DOHH2 (cell line): ENCODE data around the gene CYB5R2.

ENCODE experiments used
- H3F3A ChIP-seq: fragments of 200-600 bp; sonication (generic), shearing (Covaris generic); 2 replicates; pipeline ENCODE4 v1.6.0; 2016; ENCODE audit warnings: antibody characterized with exemption, mild to moderate bottlenecking; ENCODE audit not compliant: control insufficient read depth, insufficient read depth
- H3K27ac ChIP-seq: fragments of 200-600 bp; sonication (generic); 2 replicates; pipeline ENCODE4 v1.5.1; 2014; ENCODE audit warnings: low read depth, mild to moderate bottlenecking, low read length, moderate library complexity
- H3K27me3 ChIP-seq: fragments of 200-600 bp; sonication (generic); 2 replicates; pipeline ENCODE4 v1.6.1; 2014; ENCODE audit warnings: mild to moderate bottlenecking, low read length, mixed read lengths; ENCODE audit not compliant: control insufficient read depth
- H3K36me3 ChIP-seq: fragments of 200-600 bp; sonication (generic); 2 replicates; pipeline ENCODE4 v1.6.1; 2014; ENCODE audit warnings: mild to moderate bottlenecking, low read length, moderate library complexity, mixed read lengths; ENCODE audit not compliant: control insufficient read depth
- H3K4me1 ChIP-seq: fragments of 200-600 bp; sonication (generic); 2 replicates; pipeline ENCODE4 v1.6.1; 2014; ENCODE audit warnings: mild to moderate bottlenecking, low read length, mixed read lengths; ENCODE audit not compliant: control insufficient read depth
- H3K4me2 ChIP-seq: fragments of 200-600 bp; sonication (generic); 2 replicates; pipeline ENCODE4 v1.6.0; 2014; ENCODE audit warnings: mild to moderate bottlenecking, low read length, moderate library complexity
- H3K4me3 ChIP-seq: fragments of 200-600 bp; sonication (generic); 2 replicates; pipeline ENCODE4 v1.5.1; 2014; ENCODE audit warnings: mild to moderate bottlenecking, low read length, mixed read lengths
- H3K79me2 ChIP-seq: fragments of 200-600 bp; sonication (generic); 2 replicates; pipeline ENCODE4 v1.6.1; 2014; ENCODE audit warnings: mild to moderate bottlenecking, low read length, mixed read lengths; ENCODE audit not compliant: control insufficient read depth
- H3K9me2 ChIP-seq: fragments of 200-600 bp; sonication (generic); replicated peaks from 2 replicates; pipeline ENCODE4 v1.6.1; 2014; ENCODE audit warnings: mild to moderate bottlenecking, low read length, mixed read lengths; ENCODE audit not compliant: control insufficient read depth
- H3K9me3 ChIP-seq: fragments of 200-600 bp; sonication (generic); 2 replicates; pipeline ENCODE4 v1.6.1; 2014; ENCODE audit warnings: antibody characterized with exemption, low read length, mixed read lengths; ENCODE audit not compliant: control insufficient read depth, insufficient read depth
- H4K20me1 ChIP-seq: fragments of 200-600 bp; sonication (generic); 2 replicates; pipeline ENCODE4 v1.6.0; 2014; ENCODE audit warnings: low read depth, mild to moderate bottlenecking, antibody characterized with exemption, low read length, moderate library complexity; ENCODE audit not compliant: control insufficient read depth, insufficient read depth
- EZH2phosphoT487 ChIP-seq: fragments of 200-600 bp; sonication (generic); IDR thresholded peaks from 2 replicates; pipeline ENCODE4 v1.6.1; 2017; ENCODE audit warnings: borderline replicate concordance, mild to moderate bottlenecking, antibody characterized with exemption, low read length, moderate library complexity, mixed read lengths
- TF ChIP-seq, protein P1 (sequence below): fragments of 200-600 bp; sonication (generic); IDR thresholded peaks from one replicate; pipeline ENCODE4 v1.5.1; 2014; ENCODE audit warnings: antibody characterized with exemption, mild to moderate bottlenecking, low read depth, low read length; ENCODE audit not compliant: poor library complexity, severe bottlenecking

Gene CYB5R2

DNA sequence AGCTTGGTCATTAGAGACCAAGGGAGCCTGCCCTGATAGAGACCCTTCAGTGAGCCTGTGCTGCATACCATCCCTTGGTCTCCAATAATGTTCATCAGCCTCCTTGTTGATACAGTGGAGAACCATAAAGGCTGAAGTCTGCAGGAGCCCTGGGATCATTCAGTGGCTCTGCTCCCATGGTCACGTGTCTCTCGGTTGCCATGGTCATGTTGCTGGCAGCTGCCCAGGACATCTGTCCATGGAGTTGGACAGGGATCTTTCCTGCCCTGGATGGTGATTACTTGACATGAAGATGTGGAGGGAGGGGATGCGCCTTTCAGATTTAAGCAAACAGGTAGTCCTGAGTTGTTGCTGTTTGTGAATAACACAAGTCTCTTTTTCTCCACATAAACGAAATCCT lies 38.2 kb downstream of the CYB5R2 start:
- H3K27me3 ChIP-seq, result no peaks in the 10 kb centered on the region
- no peaks in the 10 kb centered on the region for H3F3A ChIP-seq
- no peaks in the 10 kb centered on the region for H3K9me3 ChIP-seq
- H3K36me3 ChIP-seq, result peaks cover 16% of the 10 kb centered on the region
- peaks cover 12% of the 10 kb centered on the region for H3K4me1 ChIP-seq
- no peak overlapping the region for H3K27ac ChIP-seq
- TF ChIP-seq EZH2phosphoT487, result no peak
- TF ChIP-seq, protein P1, sequence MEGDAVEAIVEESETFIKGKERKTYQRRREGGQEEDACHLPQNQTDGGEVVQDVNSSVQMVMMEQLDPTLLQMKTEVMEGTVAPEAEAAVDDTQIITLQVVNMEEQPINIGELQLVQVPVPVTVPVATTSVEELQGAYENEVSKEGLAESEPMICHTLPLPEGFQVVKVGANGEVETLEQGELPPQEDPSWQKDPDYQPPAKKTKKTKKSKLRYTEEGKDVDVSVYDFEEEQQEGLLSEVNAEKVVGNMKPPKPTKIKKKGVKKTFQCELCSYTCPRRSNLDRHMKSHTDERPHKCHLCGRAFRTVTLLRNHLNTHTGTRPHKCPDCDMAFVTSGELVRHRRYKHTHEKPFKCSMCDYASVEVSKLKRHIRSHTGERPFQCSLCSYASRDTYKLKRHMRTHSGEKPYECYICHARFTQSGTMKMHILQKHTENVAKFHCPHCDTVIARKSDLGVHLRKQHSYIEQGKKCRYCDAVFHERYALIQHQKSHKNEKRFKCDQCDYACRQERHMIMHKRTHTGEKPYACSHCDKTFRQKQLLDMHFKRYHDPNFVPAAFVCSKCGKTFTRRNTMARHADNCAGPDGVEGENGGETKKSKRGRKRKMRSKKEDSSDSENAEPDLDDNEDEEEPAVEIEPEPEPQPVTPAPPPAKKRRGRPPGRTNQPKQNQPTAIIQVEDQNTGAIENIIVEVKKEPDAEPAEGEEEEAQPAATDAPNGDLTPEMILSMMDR, result no peak
- H3K9me2 ChIP-seq, result no peaks in the 10 kb centered on the region
- no peaks in the 10 kb centered on the region for H4K20me1 ChIP-seq
- H3K4me3 ChIP-seq, result no peak overlapping the region
- H3K79me2 ChIP-seq, result no peaks in the 10 kb centered on the region
- no peak overlapping the region for H3K4me2 ChIP-seq

DNA sequence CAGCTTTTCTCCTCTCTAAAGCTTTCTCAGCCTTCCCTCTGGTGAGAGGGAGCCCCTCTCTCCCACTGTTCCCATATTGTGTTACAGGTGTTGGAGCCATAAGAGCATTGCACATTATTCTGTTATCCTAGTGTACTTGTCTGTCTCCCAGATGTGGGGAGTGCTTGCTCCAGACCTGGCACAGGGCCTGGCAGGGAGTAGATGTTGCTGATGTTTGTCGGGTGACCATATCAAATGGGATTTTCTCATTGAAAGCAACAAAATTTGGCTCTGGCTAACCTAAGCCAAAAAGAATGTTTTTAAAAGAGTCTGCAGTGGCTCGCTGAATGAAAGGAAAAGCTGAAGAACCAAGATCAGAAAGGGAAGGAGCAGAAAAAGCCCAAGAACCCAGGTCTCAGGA lies 41.1 kb downstream of the CYB5R2 start:
- no peak overlapping the region for H3K27ac ChIP-seq
- TF ChIP-seq, protein P1, result no peak
- no peak for TF ChIP-seq EZH2phosphoT487
- H3F3A ChIP-seq, result no peaks in the 10 kb centered on the region
- H3K4me3 ChIP-seq, result no peak overlapping the region
- no peaks in the 10 kb centered on the region for H4K20me1 ChIP-seq
- H3K27me3 ChIP-seq, result no peaks in the 10 kb centered on the region
- H3K9me2 ChIP-seq, result no peaks in the 10 kb centered on the region
- H3K4me2 ChIP-seq, result no peak overlapping the region
- peaks cover 16% of the 10 kb centered on the region for H3K36me3 ChIP-seq
- H3K4me1 ChIP-seq, result no peaks in the 10 kb centered on the region
- no peaks in the 10 kb centered on the region for H3K9me3 ChIP-seq
- no peaks in the 10 kb centered on the region for H3K79me2 ChIP-seq

DNA sequence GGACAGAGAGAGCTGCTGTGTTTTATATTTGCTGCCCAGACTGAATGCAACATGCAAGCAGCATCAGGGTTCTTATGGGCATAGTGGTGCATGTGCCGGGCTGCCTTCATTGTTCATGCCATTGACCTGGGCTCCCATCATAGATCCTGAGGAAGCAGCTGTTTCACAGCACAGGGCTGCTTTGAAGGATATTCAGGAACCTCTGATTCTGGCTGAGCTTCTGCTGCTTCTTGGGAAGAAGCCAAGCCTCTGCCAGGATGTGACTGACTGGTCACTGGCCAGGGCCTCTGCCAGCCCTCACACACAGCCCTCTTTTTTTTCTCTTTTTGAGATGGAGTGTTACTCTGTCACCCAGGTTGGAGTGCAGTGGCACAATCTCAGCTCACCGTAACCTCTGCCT lies 43.3 kb downstream of the CYB5R2 start:
- Histone ChIP-seq H3F3A (no peaks in the 10 kb centered on the region), H3K9me2 (no peaks in the 10 kb centered on the region), H3K27me3 (no peaks in the 10 kb centered on the region), H3K9me3 (no peaks in the 10 kb centered on the region), H3K36me3 (peaks cover 16% of the 10 kb centered on the region), H3K79me2 (no peaks in the 10 kb centered on the region), H4K20me1 (no peaks in the 10 kb centered on the region), H3K4me3 (no peak overlapping the region), H3K4me1 (no peaks in the 10 kb centered on the region), H3K4me2 (no peak overlapping the region), H3K27ac (no peak overlapping the region)
- no peak for TF ChIP-seq EZH2phosphoT487
- TF ChIP-seq, protein P1, result no peak

DNA sequence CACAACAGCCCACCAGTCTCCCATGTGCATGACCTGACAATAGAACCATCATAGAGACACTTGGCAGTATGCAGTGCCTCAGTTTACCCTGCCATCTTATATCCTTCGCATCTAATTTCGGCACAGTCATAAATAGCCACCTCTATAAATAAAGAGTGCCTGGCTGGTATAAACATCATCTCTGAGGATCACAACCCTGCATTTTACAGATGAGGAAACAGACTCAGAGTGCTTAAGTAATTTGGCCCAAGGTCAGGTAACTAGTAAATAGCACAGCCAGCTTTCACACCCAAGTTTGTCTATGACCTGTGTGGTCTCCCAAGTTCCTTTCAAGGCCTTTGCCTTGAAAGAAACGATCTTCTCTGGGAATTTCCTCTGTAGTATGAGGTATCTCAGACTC lies 44.6 kb downstream of the CYB5R2 start:
- H3F3A ChIP-seq, result no peaks in the 10 kb centered on the region
- no peaks in the 10 kb centered on the region for H4K20me1 ChIP-seq
- TF ChIP-seq EZH2phosphoT487, result no peak
- TF ChIP-seq, protein P1, result no peak
- peaks cover 12% of the 10 kb centered on the region; the same call in 1 of the 2 replicates for H3K36me3 ChIP-seq
- H3K9me2 ChIP-seq, result no peaks in the 10 kb centered on the region
- H3K4me1 ChIP-seq, result no peaks in the 10 kb centered on the region
- H3K4me3 ChIP-seq, result no peak overlapping the region
- H3K27ac ChIP-seq, result no peak overlapping the region
- H3K4me2 ChIP-seq, result no peak overlapping the region
- no peaks in the 10 kb centered on the region for H3K27me3 ChIP-seq
- H3K9me3 ChIP-seq, result no peaks in the 10 kb centered on the region
- H3K79me2 ChIP-seq, result no peaks in the 10 kb centered on the region
